ENCODE data around the gene DOCK3. TPM values are rescaled to one million over a fixed set of nuclear protein-coding genes. Genes with fewer than 3 reads are reported as not detected.
"Not testable (repeated sequence)": the region's sequence is repeated elsewhere in the genome, so short reads cannot be mapped to it uniquely, and the experiment has no call there.

Gene DOCK3
- total RNA-seq, 4 donors from 2014 or later = 5.5 to 10.0 (median 8.7) TPM

DNA sequence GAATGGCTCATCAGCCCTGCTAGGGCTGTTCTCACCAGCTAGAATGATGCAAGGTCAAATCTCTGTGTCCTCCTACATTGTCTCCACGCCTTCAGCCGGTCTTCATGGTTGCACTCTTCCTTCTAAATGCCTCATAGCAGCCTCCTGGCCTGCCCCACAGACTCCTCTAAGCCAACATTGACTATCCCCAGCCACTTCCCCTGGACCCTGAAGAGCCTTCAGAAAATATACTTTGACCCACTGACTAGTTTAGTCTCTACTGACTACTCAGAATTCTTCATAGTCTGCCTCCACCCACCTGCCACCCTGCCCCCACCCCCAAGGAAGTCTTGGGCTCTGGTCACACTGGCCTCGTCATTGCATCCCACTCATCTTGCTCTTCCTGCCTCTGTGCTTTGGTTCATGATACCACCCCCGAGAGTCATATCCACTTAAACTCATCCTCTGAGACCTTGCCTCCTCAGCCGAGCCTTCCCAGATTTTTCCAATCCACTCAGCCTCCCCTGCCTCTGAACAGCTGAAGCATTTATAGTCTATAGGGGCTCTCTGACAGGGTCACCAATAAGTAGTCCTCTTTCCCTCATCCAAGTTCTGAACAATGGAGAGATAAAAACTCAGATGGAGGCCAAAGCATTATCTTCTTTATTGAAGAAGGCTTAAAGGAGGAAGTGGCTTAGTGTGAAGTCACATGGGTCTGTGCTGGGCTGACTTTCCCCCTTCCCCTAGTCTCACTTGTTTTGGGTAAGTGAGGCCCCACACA is 9.5 kb upstream of the DOCK3 start:
- Histone ChIP-seq H3K4me1 (no peaks in the 10 kb centered on the region), H3K9me3 (no peaks in the 10 kb centered on the region), H3K4me3 (no peak overlapping the region), H3K27me3 (no peaks in the 10 kb centered on the region), H3K27ac (no peak overlapping the region), H3K36me3 (no peaks in the 10 kb centered on the region)
- 74 to 85% methylated on average over 5 of the region's 5 CpGs for WGBS, 2 donors (ENCODE audit: low coverage in 1 of 2)
- no peak for ATAC-seq
- TF ChIP-seq EP300 (IDR thresholded peaks at IDR 0.05) (no peak), POLR2A (IDR thresholded peaks at IDR 0.05) (no peak), POLR2AphosphoS5 (IDR thresholded peaks at IDR 0.05) (no peak)
- TF ChIP-seq, protein P1, sequence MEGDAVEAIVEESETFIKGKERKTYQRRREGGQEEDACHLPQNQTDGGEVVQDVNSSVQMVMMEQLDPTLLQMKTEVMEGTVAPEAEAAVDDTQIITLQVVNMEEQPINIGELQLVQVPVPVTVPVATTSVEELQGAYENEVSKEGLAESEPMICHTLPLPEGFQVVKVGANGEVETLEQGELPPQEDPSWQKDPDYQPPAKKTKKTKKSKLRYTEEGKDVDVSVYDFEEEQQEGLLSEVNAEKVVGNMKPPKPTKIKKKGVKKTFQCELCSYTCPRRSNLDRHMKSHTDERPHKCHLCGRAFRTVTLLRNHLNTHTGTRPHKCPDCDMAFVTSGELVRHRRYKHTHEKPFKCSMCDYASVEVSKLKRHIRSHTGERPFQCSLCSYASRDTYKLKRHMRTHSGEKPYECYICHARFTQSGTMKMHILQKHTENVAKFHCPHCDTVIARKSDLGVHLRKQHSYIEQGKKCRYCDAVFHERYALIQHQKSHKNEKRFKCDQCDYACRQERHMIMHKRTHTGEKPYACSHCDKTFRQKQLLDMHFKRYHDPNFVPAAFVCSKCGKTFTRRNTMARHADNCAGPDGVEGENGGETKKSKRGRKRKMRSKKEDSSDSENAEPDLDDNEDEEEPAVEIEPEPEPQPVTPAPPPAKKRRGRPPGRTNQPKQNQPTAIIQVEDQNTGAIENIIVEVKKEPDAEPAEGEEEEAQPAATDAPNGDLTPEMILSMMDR (IDR thresholded peaks at IDR 0.05) = no peak

DNA sequence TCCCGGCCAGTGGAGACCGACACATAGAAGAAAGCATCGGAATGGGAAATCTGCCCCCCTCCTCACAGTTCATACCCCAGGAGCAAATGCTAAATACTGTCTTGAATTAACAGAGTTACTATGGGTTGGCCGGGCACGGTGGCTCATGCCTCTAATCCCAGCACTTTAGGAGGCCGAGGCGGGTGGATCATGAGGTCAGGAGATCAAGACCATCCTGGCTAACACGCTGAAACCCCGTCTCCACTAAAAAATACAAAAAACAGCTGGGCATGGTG is 8.9 kb upstream of the DOCK3 start:
- H3K9me3 ChIP-seq, H3K4me3 ChIP-seq, H3K36me3 ChIP-seq, ATAC-seq, H3K27ac ChIP-seq, H3K4me1 ChIP-seq, H3K27me3 ChIP-seq: not testable (repeated sequence)
- WGBS, 2 donors (ENCODE audit: low coverage in 1 of 2) = 42% methylated on average over 4 of the region's 9 CpGs; no CpG with 5 or more reads in 1 of the 2 donors

DNA sequence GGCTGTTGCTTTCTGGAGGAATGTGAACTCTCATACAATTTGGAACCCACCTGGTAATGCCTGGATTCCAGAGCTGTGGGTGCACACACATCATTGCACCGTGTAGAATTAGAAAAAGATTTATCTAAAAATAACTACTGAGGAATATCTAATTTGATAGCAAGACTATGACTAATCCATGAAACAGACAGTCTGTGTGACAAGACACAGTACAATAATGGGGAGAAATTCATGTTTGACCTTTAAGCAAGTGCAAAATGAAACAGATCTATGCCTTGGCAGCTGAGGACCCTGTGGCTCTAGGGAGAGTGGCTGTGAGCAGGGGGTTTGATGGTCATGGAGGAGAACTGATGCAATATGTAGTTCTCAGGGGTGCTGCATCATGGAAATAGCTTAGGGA is 7.9 kb upstream of the DOCK3 start:
- Histone ChIP-seq H3K27me3 (no peaks in the 10 kb centered on the region), H3K4me1 (no peaks in the 10 kb centered on the region), H3K4me3 (no peak overlapping the region), H3K9me3 (no peaks in the 10 kb centered on the region), H3K36me3 (no peaks in the 10 kb centered on the region), H3K27ac (no peak overlapping the region)
- WGBS, 2 donors (ENCODE audit: low coverage in 1 of 2) = 13 to 17% methylated on average over 1 of the region's 1 CpG
- no peak for ATAC-seq
- no peak for TF ChIP-seq EP300 (IDR thresholded peaks at IDR 0.05)
- TF ChIP-seq, protein P1 (IDR thresholded peaks at IDR 0.05) = no peak
- TF ChIP-seq POLR2A (IDR thresholded peaks at IDR 0.05) = no peak
- TF ChIP-seq POLR2AphosphoS5 (IDR thresholded peaks at IDR 0.05) = no peak

DNA sequence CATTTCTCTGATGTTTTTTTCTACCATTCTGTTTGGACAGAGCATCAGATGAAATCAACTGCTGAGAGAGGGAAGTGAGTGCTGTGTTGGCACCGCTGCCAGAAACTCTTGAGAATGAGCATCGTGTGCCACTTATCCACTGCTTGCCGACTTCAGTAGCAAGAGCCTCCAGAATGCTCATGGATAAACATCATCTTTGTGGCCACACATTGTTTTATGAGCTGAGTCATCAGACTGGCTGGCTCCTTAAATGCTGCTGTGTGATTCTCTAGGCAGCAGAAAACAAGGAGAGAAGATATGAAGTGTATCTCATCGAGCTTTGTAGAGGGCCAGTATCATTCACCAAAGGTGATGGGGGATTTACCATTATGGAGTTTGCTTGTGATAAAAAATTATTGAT is 3.4 kb upstream of the DOCK3 start:
- H3K9me3 ChIP-seq = no peaks in the 10 kb centered on the region
- H3K4me3 ChIP-seq = no peak overlapping the region
- 38 to 71% methylated on average over 3 to 4 of the region's 4 CpGs for WGBS, 2 donors (ENCODE audit: low coverage in 1 of 2)
- no peaks in the 10 kb centered on the region for H3K36me3 ChIP-seq
- no peaks in the 10 kb centered on the region for H3K27me3 ChIP-seq
- no peak for TF ChIP-seq POLR2AphosphoS5 (IDR thresholded peaks at IDR 0.05)
- TF ChIP-seq, protein P1 (IDR thresholded peaks at IDR 0.05) = no peak
- TF ChIP-seq POLR2A (IDR thresholded peaks at IDR 0.05) = no peak
- TF ChIP-seq EP300 (IDR thresholded peaks at IDR 0.05) = no peak
- ATAC-seq = no peak
- peaks cover 0 to 20% (median 0%) of the 10 kb centered on the region in 3 donors for H3K4me1 ChIP-seq
- no peak overlapping the region for H3K27ac ChIP-seq

DNA sequence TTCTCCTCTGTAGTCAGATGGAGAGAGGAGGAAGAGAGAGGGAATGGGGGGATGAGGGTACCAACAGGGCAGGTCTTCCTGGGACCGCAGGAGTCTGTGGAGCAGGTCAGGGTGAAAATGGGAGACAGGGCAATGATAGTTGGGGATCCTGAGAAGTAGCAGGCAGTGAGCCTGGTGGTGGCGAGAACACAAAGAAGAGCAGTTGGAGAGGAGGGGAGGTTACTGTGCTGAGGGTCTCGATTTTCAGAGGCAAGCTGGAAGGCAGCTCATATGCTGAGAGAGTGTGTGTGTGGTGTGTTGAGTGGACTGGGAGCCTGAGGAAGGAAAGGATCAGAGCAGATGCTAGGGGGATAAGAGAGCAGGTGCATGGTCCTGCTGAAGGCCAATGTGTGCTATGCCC is 2.1 kb upstream of the DOCK3 start:
- no peak overlapping the region for H3K27ac ChIP-seq
- peaks cover 7% of the 10 kb centered on the region for H3K27me3 ChIP-seq
- no peaks in the 10 kb centered on the region for H3K9me3 ChIP-seq
- TF ChIP-seq POLR2A (IDR thresholded peaks at IDR 0.05) (no peak), POLR2AphosphoS5 (IDR thresholded peaks at IDR 0.05) (no peak), EP300 (IDR thresholded peaks at IDR 0.05) (no peak)
- TF ChIP-seq, protein P1 (IDR thresholded peaks at IDR 0.05) = no peak
- peaks cover 0 to 30% (median 0%) of the 10 kb centered on the region in 3 donors for H3K4me1 ChIP-seq
- WGBS, 2 donors (ENCODE audit: low coverage in 1 of 2) = 68 to 76% methylated on average over 3 of the region's 3 CpGs
- ATAC-seq = no peak
- no peak overlapping the region for H3K4me3 ChIP-seq
- H3K36me3 ChIP-seq = no peaks in the 10 kb centered on the region

All from gastroesophageal sphincter (tissue), 4 donors.